GM10248 (cell line): ENCODE data around the gene HAUS8.

ENCODE experiments used
- CTCF ChIA-PET: fragments of 300-600 bp; sonication (Branson Sonifier 250); formaldehyde crosslinking; extraction: SDS; loops from one replicate; lab custom pipeline; 2021; ENCODE audit warnings: antibody characterized with exemption; lab: Yijun Ruan, JAX
- POLR2A ChIA-PET: fragments of 350-650 bp; sonication (Branson Sonifier 250); formaldehyde crosslinking; extraction: SDS; loops from one replicate; lab custom pipeline; 2020; ENCODE audit warnings: antibody characterized with exemption; lab: Yijun Ruan, JAX
- DNase-seq: peaks from one replicate; pipeline ENCODE4 v3.0.0; 2012; ENCODE audit errors: extremely low spot score
- TF ChIP-seq, protein P1 (sequence below): IDR thresholded peaks from 2 replicates; pipeline ENCODE4 v1.5.1; 2012; ENCODE audit warnings: mild to moderate bottlenecking, low read depth; ENCODE audit errors: extremely low read depth, missing control alignments, control extremely low read depth

Gene HAUS8

GRCh38 chr19:17074634-17075034, 618 bp downstream of the HAUS8 start:
- POLR2A ChIA-PET = interaction anchor here (0.6 to 1.6 kb wide), 2 partner anchors 51 to 197 kb away, joined by 4 to 6 read pairs; no protein-coding TSS in a partner anchor
- CTCF ChIA-PET = interaction anchor here (1.0 to 1.7 kb wide), 2 partner anchors 9 to 22 kb away, joined by 3 to 4 read pairs; no protein-coding TSS in a partner anchor
- TF ChIP-seq, protein P1, sequence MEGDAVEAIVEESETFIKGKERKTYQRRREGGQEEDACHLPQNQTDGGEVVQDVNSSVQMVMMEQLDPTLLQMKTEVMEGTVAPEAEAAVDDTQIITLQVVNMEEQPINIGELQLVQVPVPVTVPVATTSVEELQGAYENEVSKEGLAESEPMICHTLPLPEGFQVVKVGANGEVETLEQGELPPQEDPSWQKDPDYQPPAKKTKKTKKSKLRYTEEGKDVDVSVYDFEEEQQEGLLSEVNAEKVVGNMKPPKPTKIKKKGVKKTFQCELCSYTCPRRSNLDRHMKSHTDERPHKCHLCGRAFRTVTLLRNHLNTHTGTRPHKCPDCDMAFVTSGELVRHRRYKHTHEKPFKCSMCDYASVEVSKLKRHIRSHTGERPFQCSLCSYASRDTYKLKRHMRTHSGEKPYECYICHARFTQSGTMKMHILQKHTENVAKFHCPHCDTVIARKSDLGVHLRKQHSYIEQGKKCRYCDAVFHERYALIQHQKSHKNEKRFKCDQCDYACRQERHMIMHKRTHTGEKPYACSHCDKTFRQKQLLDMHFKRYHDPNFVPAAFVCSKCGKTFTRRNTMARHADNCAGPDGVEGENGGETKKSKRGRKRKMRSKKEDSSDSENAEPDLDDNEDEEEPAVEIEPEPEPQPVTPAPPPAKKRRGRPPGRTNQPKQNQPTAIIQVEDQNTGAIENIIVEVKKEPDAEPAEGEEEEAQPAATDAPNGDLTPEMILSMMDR = no peak
- DNase-seq = no peak

DNA sequence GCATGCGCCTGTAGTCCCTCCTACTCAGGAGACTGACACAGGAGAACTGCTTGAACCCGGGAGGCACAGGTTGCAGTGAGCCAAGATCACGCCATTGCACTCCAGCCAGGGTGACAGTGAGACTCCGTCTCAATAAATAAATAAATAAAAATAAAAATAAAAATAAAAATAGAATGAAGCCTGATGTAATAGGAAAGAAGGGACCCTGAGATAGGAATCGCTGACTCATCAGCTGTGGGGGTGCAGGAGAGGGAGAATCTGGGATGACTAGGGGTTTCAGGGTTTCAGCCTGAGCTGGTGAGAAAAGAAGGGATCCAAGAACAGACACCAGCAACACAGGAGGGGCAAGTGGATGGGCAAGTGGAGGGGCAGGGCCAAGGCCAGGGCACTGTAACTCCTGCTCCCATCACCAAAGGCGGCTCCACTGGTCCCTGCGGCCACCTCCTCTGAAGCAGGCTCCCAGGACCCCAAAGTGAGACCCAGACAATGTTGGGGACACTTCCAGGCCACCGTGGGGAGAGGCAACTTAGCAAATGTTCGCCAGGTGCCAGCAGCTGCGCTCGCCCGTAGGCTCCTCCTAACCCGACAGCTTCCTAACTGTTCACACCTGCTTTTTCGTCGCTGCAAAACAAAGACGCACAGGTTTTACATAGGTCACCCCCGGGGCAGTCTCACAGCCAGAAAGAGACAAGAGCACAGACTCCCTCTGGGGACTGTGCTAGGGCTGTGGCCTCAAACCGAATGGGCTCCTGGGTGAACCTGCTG, 1.2 kb downstream of the HAUS8 start:
- POLR2A ChIA-PET = interaction anchor here (0.5 to 1.6 kb wide), 4 partner anchors 51 to 198 kb away, joined by 3 to 6 read pairs (median 4); no protein-coding TSS in a partner anchor

DNA sequence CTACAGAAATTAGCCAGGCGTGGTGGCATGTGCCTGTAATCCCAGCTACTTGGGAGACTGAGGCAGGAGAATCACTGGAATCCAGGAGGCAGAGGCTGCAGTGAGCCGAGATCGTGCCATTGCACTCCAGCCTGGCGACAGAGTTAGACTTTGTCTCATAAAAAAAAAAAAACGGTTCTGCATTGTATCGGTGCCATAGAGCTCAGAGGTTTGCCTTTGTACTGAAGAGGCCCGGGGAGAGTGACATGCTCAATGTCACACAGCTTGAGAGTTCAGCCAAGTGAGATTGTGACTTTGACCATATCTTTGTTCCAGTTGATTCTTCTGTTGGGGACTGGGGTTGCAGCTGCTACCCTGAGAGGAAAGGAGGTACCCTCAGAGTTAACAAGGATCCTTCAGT, 4.3 kb downstream of the HAUS8 start:
- ChIA-PET POLR2A (interaction anchor here (0.7 kb wide), 1 partner anchor 45 kb away, joined by 3 read pairs; no protein-coding TSS in a partner anchor), CTCF (interaction anchor here (0.9 to 2.3 kb wide), 3 partner anchors 113 to 211 kb away, joined by 3 to 10 read pairs (median 3); partner anchors contain the start of gene ANKLE1)
- no peak for DNase-seq
- TF ChIP-seq, protein P1 = no peak

More for the DNA sequence above, 1.2 kb downstream of the HAUS8 start:
- DNase-seq = peak; percentile 46
- TF ChIP-seq, protein P1 = no peak
- CTCF ChIA-PET = interaction anchor here (0.6 to 1.7 kb wide), 6 partner anchors 8 to 207 kb away, joined by 3 to 4 read pairs (median 3); partner anchors contain the start of gene ANKLE1

DNA sequence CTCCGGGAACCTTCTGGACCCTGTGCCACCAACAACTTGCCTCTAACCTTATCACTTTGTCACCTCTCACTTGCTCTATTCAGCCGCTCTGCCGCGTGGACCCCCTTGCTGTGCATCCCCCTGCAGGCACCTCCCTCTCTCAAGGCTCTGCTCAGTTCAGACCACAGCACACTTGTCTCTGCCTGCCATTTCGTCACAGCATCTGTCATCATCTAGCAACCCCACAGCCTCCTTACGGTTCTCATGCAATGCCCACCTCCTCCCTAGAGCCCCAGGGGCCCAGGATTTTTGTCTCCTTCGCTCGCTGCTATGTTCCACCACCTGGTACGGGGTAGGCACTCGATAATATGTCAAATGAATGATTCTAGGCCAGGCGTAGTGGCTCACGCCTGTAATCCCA, 4.8 kb downstream of the HAUS8 start:
- no peak for DNase-seq
- ChIA-PET POLR2A (interaction anchor here (0.7 kb wide), 1 partner anchor 46 kb away, joined by 3 read pairs; no protein-coding TSS in a partner anchor), CTCF (interaction anchor here (2.3 kb wide), 1 partner anchor 211 kb away, joined by 10 read pairs; the partner anchor contains the start of gene ANKLE1)
- TF ChIP-seq, protein P1 = no peak

- DNase-seq = no peak
- CTCF ChIA-PET = interaction anchor here (0.6 to 2.1 kb wide), 4 partner anchors 113 to 214 kb away, joined by 3 to 18 read pairs (median 6); partner anchors contain the start of genes ANKLE1 and USHBP1
- POLR2A ChIA-PET = no interaction called here
- TF ChIP-seq, protein P1 = no peak
Observed at GRCh38 chr19:17069193-17069592, 6.1 kb downstream of the HAUS8 start.

DNA sequence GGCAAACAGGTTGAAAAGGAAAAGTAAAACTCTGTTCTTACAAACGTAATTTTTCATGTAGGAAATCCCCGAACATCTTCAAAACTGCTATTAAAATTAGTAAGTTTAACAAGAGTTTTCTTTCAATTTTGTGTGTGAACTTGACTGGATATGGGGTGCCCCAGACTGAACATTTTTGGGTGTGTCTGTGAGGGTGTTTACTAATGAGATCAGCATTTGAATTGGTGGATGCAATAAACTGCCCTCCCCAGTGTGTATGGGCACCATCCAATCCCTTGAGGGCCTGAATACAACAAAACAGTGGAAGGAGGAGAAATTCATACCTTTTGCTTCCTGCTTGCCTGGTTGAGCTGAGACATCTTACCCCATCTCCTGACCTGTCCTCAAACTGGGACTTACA, 11.8 kb downstream of the HAUS8 start:
- POLR2A ChIA-PET = no interaction called here

More for the DNA sequence above, 11.8 kb downstream of the HAUS8 start:
- CTCF ChIA-PET = no interaction called here
- TF ChIP-seq, protein P1 = no peak
- DNase-seq = no peak
